WI38 (cell line): Measurements from ENCODE around the gene FUT4.
"Not testable (repeated sequence)": the region's sequence is repeated elsewhere in the genome, so short reads cannot be mapped to it uniquely, and the experiment has no call there.

ENCODE experiments used
- H3K4me3 ChIP-seq: 2 replicates; pipeline ENCODE4 v1.5.1; 2011; ENCODE audit warnings: low read depth, mild to moderate bottlenecking, control low read depth, low read length
- TF ChIP-seq, protein P1 (sequence below): IDR thresholded peaks from 2 replicates; pipeline ENCODE4 v1.5.1; 2012; ENCODE audit warnings: low read depth, mild to moderate bottlenecking, control low read depth, low read length

The FUT4 gene, protein sequence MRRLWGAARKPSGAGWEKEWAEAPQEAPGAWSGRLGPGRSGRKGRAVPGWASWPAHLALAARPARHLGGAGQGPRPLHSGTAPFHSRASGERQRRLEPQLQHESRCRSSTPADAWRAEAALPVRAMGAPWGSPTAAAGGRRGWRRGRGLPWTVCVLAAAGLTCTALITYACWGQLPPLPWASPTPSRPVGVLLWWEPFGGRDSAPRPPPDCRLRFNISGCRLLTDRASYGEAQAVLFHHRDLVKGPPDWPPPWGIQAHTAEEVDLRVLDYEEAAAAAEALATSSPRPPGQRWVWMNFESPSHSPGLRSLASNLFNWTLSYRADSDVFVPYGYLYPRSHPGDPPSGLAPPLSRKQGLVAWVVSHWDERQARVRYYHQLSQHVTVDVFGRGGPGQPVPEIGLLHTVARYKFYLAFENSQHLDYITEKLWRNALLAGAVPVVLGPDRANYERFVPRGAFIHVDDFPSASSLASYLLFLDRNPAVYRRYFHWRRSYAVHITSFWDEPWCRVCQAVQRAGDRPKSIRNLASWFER

GRCh38 chr11:94543695-94544645 is at the start of gene FUT4:
TSS of gene FUT4 (plus strand) at chr11:94543921. CDS start at chr11:94544134, 213 bp downstream.
- TF ChIP-seq, protein P1, sequence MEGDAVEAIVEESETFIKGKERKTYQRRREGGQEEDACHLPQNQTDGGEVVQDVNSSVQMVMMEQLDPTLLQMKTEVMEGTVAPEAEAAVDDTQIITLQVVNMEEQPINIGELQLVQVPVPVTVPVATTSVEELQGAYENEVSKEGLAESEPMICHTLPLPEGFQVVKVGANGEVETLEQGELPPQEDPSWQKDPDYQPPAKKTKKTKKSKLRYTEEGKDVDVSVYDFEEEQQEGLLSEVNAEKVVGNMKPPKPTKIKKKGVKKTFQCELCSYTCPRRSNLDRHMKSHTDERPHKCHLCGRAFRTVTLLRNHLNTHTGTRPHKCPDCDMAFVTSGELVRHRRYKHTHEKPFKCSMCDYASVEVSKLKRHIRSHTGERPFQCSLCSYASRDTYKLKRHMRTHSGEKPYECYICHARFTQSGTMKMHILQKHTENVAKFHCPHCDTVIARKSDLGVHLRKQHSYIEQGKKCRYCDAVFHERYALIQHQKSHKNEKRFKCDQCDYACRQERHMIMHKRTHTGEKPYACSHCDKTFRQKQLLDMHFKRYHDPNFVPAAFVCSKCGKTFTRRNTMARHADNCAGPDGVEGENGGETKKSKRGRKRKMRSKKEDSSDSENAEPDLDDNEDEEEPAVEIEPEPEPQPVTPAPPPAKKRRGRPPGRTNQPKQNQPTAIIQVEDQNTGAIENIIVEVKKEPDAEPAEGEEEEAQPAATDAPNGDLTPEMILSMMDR = no peak
- peak within 1 kb of the TSS; percentile 64 for H3K4me3 ChIP-seq

DNA sequence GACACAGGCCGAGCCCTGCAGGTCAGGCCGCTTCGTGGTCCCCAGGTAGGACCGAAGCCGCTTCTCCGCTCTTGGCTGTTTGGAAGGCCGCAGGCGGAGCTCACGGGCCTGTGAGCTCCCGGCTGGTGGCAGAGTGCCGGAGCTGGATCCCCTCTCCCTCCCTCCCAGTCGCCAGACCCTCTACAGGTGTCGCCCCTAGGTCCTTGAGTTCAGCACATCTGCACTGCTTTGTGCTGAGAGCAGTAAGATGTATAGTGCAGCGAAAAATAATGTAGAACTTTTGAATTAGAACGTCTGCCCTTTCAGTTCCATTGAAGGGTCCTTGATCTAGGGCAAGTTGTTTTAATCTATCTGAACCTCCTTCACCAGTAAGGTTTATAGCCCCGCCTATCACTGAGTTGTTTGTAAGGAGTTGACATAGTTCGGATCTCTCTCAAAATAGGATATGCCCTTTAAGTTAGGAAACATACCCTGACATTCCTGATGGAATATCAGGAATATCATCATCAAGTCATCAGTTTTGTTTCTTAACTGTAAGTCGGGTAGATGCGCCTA is 49.5 kb upstream of the FUT4 start:
- H3K4me3 ChIP-seq = peak overlapping the region; percentile 96
- TF ChIP-seq, protein P1 = no peak

GRCh38 chr11:94500181-94500580 is 43.5 kb upstream of the FUT4 start:
- TF ChIP-seq, protein P1 = no peak
- no peak overlapping the region for H3K4me3 ChIP-seq

GRCh38 chr11:94501522-94501921 is 42.2 kb upstream of the FUT4 start:
- TF ChIP-seq, protein P1 = no peak
- H3K4me3 ChIP-seq = no peak overlapping the region

DNA sequence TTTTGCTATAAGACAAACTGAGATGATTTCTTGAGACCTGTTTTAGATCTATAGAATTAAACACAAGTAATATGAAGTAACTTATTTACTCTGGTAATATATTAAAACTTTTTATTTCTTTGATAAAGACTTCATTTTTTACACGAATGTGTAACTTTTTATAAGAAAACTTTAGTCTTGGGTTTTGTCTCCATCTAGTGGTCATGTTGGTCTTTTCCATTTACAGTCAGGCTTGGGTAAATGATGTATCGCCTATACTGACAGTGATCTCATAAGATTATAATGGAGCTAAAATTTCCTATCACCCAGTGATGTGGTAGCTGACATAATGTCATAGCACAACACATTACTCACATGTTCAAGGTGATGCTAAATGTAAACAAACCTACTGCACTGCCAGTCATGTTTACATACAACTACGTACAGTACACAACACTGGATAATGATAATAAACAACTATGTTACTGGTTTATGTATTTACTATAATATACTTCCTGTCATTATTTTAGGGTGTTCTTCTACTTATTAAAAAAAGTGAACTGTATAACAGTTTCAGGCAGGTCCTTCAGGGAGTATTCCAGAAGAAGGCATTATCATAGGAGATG is 38.9 kb upstream of the FUT4 start:
- TF ChIP-seq, protein P1 = peak; percentile 47; the same call in 1 of the 2 replicates
- H3K4me3 ChIP-seq = no peak overlapping the region

GRCh38 chr11:94506513-94506912 is 37.2 kb upstream of the FUT4 start:
- H3K4me3 ChIP-seq = not testable (repeated sequence)

- TF ChIP-seq, protein P1 = no peak
- no peak overlapping the region for H3K4me3 ChIP-seq
Observed at GRCh38 chr11:94507485-94507884, 36.2 kb upstream of the FUT4 start.
